GM19397 (cell line): ENCODE results near the gene CLASP2.
"Not testable (repeated sequence)": the region's sequence is repeated elsewhere in the genome, so short reads cannot be mapped to it uniquely, and the experiment has no call there.

Source experiments
- ATAC-seq: cut with Tn5 transposase; IDR thresholded peaks from one replicate; pipeline ENCODE4 v1.9.1; 2021; ENCODE audit warnings: mild to moderate bottlenecking, moderate library complexity; ENCODE audit not compliant: unreplicated experiment

Gene CLASP2

DNA sequence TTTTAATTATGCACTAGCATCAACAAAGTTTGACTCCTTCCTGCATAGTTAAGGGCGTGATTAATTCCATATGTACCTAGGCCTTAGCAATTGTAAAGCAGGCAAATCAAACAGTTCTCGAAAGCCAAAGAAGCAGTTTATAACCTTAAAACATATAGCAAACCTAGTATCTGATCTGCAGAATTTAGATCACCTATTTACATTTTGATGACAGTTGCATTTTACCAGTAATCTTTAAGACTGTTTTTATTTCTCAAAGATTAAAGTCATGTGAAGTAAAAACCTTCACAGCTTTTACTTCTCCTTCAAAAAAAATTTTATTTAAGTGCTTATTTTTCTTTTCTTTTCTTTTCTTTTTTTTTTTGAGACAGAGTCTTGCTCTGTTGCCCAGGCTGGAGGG, 257.0 kb downstream of the CLASP2 start:
- ATAC-seq = no peak

DNA sequence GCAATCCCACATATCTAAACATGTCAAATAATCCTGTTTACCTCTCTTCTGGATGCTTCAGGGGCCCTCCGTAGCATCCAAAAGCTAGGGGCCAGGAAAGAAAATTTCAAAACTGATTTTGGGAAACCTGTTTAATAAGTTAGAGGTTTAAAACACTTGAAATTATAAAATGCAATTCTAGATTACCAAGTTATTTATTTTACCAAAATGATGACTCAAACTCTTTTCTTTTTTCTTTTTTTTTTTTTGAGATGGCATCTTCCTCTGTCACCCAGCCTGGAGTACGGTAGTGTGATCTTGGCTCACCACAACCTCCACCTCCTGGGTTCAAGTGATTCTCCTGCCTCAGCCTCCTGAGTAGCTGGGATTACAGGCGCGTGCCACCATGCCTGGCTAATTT, 258.5 kb downstream of the CLASP2 start:
- ATAC-seq = not testable (repeated sequence)

DNA sequence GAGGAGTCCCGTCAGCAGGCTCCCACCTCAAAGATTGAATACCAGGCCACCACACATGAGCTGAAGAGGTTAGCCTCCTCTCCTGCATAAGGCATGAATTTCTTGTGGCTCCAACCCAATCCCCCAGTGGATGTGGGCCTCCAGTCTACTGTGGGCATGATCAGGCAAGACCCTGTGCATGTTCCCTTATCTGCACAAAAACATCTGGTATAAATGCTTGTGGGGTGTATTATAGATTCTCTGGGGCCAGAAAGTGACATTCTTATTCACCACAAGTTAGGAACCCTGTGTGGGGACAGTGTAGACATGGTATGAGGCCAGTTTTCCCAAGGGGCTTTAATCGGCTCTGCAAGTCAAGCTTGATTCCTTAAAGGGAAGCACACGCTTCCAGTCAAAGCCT, 259.6 kb downstream of the CLASP2 start:
- no peak for ATAC-seq

DNA sequence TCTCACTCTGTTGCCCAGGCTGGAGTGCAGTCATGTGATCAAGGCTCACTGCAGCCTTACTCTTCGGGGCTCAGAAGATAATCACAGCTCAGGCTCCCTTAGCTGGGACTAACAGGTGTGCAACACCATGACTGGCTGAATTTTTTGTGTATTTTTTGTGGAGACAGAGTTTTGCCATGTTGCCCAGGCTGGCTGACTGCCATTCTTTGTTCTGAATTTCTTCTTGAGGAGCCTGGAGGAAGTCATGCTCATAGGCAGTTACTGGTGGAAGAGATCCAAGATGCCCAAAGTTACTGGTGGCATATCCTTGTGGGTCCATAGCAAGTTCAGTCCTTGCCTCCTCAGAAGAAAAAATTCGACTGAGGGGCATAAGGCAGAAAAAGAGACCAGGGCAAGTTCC, 261.3 kb downstream of the CLASP2 start:
- ATAC-seq = no peak

DNA sequence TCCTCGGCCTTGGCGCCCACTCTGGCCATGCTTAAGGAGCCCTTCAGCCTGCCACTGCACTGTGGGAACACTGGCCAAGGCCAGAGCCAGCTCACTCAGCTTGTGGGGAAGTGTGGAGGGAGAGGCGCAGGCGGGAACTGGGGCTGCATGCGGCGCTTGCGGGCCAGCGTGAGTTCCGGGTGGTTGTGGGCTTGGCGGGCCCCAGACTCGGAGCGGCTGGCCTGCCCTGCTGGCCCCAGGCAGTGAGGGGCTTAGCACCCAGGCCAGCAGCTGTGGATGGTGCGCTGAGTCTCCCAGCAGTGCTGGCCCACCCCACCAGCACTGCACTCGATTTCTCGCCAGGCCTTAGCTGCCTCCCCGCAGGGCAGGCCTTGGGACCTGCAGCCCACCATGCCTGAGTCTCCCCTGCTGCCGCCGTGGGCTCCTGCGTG, 264.7 kb downstream of the CLASP2 start:
- ATAC-seq = no peak

DNA sequence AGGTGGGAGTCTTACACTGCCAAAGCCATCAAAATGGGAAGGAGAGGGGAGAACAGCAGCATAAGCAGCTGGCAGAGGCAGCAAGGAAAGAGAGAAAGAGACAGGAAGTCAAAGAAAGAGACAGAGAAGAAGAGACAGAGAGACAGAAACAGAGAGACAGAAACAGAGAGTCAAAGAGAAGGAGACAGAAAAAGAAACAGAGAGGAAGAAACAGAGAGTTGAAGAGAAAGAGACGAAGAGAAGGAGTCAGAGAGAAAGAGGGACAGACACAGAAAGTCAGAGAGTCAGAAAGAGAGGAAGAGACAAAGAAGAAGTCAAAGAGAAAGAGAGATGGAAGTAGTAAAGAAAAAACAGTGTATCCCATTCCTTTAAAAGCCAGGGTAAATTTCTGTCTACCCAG, 266.1 kb downstream of the CLASP2 start:
- ATAC-seq = not testable (repeated sequence)

DNA sequence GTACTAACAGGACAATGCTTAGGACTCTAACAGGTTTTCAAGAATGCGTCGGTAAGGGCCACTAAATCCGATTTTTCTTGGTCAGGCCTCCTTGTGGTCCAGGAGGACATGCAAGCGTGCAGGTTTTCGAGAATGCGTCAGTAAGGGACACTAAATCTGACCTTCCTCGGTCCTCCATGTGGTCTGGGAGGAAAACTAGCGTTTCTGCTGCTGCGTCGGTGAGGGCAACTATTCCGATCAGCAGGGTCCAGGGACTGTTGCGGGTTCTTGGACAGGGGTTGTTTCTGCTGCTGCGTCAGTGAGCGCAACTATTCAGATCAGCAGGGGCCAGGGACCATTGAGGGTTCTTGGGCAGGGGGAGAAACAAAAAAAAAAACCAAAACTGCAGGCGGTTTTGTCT, 270.1 kb downstream of the CLASP2 start:
- no peak for ATAC-seq

DNA sequence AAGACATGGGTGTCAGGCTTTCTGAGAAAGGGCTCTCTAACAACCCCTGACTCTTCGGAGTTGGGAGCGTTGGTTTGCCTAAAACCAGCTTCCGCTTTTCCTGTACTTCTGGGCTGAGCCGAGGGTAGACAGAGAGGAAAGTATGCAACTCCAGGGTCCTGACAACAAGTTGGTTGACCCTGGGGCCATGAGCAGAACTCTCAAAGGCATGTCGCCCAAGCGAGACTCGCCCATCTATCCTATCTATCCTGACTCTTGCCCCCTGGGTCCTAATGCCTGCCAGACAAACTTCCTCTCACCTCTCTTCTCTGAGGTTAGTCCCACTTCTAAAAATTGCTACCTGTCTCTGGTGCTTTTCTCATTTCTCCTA, 270.8 kb downstream of the CLASP2 start:
- ATAC-seq = not testable (repeated sequence)
